Raji (cell line): Measurements from ENCODE around the gene KLHL25.

Source experiments
- POLR2A ChIP-seq: IDR thresholded peaks from 2 replicates; pipeline ENCODE4 v1.6.1; 2011; ENCODE audit warnings: low read depth, low read length, control low read depth; ENCODE audit not compliant: insufficient read depth

Gene KLHL25

DNA sequence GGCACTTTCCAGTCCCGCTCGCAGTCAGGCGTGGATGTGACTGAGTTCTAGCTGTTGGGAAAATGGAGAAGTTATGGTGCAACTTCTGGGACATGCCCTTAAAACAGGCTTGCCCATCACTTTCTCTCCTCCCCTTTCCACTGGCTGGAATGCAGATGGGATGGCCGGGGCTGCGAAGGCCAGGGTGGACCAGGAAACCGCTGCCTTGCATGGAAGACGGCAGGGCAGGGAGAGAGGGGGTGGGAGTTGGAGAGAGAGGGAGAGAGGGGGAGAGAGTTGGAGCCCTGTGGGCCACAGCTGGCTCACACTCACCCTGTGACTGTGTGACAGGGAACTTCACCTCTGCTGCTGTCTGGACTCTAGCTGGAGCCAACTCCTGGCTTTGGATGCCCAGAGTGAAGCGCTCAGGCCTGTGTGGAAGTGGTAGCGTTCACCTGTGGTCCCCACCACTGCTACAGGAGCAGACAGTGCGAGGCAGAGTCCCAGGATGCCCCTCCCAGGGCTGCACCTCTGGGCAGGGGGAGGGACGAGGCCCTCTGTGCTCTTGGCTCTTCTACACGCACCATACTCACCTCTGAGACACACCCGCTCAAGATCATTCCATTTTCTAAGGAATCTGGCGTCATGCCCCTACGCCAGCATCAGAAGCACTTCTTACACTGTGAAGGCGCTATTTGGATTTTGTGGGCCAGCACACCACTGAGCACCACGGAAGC is 36.6 kb downstream of the KLHL25 start:
- TF ChIP-seq POLR2A, result no peak

GRCh38 chr15:85757073-85757938 is 37.4 kb downstream of the KLHL25 start:
- no peak for TF ChIP-seq POLR2A

DNA sequence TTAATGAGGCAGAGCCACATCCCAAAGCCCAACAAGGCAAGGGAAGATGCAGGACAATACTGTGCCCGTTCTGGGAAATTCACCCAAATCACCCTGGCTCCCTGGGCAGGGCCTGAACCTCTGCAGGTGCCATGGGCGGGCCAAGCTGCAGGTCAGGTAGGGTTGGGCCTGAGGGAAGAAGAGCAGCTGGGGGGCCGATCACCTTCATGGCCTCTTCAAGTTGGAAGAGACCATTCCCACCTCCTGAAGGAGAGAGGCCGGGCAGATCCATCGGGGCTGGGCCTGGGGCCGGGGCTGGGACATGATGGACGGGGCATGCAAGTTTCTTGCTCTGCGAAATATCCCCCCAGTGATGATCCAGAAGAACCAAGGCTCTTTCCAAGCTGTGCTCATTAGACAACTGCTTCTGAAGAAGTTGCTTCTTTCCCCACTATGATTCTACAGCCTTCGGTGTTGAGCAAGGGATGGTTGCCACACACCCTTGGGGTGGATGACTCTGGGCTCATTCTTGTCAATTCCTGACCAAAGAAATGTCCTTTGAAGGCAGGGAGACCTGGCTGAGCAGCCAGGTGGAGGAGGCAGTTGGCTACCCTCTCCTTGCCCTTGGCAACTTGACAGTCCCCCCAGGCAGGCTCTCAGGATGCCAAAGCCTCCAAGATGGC is 38.2 kb downstream of the KLHL25 start:
- TF ChIP-seq POLR2A, result no peak

DNA sequence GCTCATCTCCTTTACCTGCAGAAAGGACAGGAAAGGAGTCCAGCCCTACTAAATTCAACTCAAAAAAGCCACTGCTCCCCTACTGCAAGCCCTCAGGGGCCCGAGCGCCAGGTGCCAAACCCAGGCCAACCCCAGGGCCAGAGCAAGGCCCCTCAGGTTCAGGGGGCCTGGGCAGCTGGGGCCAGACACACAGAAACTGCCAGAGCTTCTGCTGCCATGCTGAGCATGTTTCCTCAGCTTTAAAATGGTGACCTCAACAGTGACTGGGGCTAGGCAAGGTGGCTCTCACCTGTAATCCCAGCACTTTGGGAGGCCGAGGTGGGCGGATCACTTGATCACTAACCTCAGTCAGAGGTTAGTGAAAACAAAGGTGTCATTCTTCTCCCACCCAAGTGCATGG is 38.8 kb downstream of the KLHL25 start:
- no peak for TF ChIP-seq POLR2A

DNA sequence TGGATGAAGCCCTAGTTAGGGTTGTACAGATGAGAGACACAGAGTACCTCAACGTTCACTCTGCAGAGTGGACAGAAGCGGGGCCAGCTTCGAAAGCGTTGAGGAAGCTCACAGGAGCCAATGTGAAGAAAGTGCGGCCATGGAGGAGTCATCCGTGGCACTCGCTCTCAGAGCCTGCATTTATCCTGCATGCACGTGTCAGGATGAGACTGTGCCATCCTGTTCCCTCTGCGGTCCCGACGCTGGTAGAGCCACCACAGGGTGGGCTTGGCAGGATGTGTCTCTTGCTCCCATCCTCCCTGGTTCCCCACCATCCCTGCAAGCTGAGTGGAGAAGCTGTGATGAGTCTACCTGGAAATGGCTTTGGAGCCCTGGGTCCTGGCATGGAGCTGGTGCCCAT is 39.3 kb downstream of the KLHL25 start:
- TF ChIP-seq POLR2A, result no peak

GRCh38 chr15:85754989-85755388 is 39.7 kb downstream of the KLHL25 start:
- no peak for TF ChIP-seq POLR2A

DNA sequence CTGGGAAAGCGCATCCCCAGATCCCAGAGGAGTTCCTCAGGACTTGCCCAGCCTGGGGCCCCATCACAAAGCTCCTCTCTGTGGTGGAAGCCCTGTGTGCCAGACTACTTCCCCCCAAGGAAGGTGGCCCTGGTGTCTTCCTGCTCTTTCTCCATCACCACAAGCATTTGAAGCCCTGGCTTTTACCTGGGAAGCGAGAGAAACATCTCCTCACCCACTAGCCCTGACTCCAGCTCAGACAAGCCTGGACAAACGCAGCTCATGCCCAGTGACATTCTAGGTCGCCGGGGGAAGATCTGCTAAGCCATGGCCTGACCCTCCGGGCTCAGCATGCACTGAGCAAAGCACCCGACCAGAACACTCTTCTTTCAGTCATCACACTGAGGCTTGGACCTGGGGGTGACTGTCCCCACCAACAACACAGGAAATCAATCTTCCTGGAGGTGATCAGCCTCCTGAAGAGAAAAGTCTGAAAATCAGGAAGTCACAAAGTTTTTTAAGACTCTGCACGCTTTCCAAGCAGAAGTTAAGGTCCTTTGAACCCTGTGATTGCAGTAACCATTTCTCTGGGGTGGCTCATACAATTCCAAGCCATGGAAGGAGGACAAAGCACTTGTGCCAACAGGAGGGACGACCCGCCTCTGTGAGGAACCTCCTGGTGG is 40.8 kb downstream of the KLHL25 start:
- no peak for TF ChIP-seq POLR2A

GRCh38 chr15:85753261-85753660 is 41.5 kb downstream of the KLHL25 start:
- no peak for TF ChIP-seq POLR2A

DNA sequence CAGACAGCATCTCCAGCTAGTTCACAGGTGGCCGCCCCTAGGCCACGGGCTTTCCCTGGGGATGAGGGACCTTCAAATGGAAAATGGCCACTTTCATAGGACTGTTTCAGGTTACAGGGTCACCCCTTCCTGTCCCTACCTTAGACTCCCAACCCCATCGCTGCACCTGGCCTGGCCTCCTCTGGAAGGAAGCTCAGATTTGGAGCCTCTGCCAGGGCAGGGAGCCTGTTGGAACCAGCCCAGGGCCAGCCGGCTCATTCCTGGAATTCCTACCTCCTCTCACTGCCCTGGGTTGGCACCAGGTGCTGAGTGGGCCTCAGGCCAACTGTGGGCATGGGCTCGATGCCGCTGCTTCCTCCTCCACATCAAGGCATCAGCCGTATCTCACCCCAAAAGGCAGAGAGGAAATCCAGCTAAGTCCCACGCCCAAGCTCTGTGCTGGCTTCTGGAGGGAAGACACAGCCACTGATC is 42.2 kb downstream of the KLHL25 start:
- TF ChIP-seq POLR2A, result no peak

DNA sequence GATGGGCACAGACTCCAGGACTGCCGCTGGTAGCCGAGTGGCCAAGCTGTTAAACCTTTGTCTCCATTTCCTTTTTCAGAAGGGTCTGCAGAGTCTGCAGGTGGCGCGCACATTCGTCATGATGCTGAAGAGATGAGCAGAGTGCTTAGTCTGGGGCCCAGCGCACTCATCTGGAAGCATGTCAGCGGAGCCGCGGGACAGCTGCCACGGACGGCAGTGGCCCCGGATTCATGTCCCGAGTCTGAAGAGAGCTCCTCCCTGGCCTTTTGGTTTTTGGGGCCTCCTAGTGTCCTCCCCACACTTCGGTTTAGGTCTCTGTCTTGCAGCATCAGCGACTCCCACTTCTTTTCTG is 42.6 kb downstream of the KLHL25 start:
- TF ChIP-seq POLR2A, result no peak

GRCh38 chr15:85751291-85752123 is 43.2 kb downstream of the KLHL25 start:
- TF ChIP-seq POLR2A, result no peak

GRCh38 chr15:85750319-85751290 is 44.1 kb downstream of the KLHL25 start:
- no peak for TF ChIP-seq POLR2A
